Stimulated activated CD4-positive, alpha-beta T cell treated with anti-CD3 and anti-CD28 coated beads, Interleukin-12 subunit alpha, Interleukin-12 subunit beta, amount 100 ng/mL, for 48 hours (primary cell): ENCODE data around the gene WDR33.
"Not testable (repeated sequence)": the region's sequence is repeated elsewhere in the genome, so short reads cannot be mapped to it uniquely, and the experiment has no call there.

Experiments
- DNase-seq, 3 donors: peaks; one replicate each; pipeline ENCODE4 v3.0.0-alpha.2; 2020; ENCODE audit warnings: low read depth in 2 of 3, low spot score in 1 of 3

Gene WDR33

DNA sequence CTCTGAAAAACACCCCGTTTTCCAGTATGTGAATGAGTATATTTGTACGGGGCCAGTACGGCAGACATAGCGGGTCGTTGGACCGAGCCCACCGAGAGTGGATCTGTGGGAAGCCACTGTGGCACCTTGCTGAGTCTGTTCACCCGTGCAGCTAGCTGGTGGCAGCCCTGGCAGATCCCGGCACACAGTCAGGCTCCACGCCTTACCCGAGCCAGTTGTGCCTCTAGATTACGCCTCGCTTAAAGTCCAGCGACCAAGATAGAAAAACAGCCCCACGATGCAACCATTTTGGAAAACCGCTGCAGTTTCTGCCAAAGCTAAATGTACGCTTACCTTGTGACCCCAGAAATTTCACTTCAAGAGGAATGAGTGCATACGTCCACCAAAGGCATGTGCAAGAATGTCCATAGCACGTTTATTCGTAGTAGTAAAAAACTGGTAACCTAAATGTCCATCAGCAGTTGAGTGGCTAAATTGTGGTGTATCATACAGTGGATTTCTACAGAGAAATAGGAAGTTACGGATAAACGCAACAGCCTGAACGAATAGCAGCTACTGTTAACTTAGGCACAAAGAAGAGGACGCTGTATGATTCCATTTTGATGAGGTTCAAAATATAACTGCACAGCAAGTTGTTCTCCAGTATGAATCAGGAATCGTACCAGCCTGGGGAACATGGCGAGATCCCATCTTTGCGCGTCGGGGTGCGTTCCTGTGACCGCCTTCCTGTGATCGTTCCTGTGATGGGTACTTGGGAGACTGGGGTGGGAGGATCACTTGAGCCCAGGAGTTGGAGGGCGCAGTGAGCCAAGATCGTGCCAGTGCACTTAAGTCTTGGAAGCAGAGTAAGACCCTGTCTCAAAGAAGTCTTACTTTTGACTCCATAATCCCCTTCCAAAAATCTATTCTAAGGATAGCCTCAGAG lies 688 bp upstream of the WDR33 start:
- no peak for DNase-seq

DNA sequence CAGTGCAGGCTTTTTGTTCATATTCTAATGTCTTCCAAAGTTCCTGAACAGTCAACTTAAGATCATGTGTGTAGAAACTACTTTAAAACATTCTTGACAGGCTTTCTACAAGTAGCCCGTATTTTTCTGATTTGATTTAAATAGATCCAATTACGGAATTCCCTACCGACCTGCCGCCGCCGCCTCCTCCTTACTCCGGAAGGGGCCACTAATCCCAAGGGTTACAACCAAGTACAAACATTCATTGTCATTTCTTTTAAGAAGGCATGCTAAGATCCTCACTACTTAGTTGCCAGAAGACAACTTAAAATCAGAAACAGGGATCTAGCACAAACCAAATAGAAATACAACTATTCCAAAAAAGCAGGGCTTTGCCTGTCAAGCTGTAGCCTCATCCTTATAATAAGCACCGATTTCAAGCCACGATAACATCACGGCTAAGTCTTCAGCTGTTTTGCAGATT lies 784 bp downstream of the WDR33 start:
- no peak for DNase-seq

DNA sequence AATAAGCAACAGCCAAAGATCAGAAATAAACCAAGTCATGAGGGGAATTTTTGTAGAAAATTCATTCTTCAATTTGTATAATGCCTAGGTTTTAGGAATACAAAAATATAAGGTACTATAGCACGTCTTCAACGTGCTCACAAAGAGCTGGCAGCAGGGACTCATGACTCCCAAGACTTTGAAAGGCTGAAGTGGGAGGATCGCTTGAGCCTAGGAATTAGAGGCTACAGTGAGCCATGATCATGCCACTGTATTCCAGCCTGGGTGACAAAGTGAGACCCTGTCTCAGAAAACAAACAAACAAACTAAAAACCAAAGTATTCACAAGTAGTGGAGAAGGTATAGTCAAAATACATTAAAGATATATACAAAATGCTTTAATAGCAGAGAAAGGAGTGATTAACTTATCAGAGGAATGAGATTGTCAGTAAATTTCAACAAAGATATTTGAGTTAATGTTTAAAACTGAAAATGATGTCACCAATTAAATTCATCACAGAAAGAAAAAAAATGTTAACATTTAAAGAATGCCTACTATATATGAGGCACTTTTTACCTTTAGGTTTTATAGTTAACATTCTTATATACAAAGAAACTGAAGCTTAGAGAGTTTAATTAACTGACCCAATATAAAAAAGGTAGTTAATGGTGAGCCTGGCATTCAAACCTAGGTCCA lies 3.2 kb downstream of the WDR33 start:
- DNase-seq: no peak

DNA sequence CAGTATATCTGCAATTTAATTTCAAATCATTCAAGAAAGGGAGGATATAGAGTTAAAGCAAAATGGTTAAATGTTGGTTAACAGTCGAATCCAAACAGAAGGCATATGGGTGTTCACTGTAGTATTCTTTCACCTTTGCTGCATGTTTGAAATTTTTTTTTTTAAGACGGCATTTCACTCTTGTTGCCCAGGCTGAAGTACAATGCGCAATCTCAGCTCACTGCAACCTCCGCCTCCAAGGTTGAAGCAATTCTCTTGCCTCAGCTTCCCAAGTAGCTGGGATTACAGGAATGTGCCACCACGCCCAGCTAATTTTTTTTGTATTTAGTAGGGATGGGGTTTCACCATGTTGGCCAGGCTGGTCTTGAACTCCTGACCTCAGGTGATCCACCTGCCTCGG lies 4.1 kb downstream of the WDR33 start:
- DNase-seq: not testable (repeated sequence)

DNA sequence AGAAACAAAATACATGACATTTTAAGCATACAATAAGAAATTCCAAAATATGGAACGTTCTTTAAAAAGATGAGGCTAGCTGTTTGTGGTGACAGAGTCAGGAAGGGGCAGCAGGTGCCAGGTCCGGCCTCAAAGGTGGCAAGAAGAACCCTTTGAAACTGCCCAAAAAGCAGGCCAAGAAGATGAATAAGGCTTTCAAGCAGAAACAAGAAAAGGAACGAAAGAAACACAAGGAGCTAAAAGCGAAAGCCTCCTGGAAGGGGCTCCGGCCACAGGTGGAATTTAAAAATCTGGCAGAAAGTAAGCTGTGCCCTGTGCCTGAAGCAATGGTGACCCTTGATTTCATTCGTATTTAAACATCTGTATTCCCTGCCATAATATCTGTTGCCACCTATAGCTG lies 5.5 kb downstream of the WDR33 start:
- DNase-seq: no peak

DNA sequence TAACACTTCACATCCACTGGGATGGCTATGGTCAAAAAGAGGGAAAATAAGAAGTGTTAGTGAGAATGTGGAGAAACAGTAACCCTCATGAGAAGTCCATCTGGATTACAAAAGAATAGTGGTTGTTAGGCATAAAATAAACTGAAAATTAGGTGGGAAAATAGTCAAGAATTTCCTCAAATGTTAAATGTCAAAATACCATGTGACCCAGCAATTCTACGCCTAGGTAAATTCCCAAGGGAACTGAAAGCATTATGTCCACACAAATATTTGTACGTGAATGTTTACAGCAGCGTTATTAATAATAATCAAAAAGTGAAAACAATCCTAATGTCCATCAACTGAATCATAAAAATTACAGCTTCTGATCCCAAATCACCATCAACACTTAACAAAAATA lies 11.0 kb downstream of the WDR33 start:
- DNase-seq: no peak

DNA sequence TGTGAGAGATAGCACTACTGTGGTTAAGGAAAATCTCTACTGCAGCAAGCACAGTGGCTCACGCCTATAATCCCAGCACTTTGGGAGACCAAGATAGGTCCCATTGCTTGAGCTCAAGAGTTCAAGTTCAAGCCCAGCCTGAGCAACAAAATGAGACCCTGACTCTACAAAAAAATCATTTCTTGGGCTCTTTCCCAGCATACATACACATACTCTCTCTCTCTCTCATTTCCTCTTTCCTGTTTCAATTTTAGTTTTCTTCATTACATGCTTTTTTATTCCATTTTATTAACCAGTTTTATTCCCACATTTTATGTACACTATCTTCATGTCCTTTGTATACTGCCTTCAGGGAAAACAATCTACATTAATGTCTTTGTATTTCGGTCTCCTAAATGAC lies 14.6 kb downstream of the WDR33 start:
- no peak for DNase-seq

DNA sequence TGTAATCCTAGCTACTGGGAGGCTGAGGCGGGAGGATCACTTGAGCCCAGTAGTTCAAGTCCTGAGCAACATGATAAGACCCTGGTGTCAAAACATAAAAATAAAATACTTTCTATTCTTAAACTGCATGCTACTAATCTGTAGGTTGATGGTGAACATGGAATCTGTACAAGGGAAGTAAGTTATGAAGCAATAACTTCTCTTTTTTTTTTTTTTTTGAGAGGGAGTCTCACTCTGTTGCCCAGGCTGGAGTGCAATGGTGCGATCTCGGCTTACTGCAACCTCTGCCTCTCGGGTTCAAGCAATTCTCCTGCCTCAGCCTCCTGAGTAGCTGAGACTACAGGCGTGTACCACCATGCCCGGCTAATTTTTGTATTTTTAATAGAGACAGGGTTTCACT lies 16.1 kb downstream of the WDR33 start:
- DNase-seq: not testable (repeated sequence)

DNA sequence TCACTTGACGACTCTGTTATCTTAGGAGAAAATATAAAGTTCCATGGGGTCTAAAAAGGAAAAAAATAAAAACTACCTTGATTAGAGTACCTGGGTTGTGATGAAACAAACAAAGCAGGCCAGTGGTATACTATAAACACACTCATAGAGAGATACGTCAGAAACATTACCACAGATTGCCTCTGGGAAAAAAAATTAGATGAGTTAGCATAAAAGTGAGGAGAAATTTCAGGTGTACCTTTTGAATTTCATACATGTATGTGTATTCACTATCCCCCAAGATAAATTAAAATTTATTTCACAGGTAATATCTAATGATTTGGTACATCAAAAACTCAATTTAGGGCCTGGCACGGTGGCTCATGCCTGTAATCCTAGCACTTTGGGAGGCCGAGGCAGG lies 18.2 kb downstream of the WDR33 start:
- no peak for DNase-seq

DNA sequence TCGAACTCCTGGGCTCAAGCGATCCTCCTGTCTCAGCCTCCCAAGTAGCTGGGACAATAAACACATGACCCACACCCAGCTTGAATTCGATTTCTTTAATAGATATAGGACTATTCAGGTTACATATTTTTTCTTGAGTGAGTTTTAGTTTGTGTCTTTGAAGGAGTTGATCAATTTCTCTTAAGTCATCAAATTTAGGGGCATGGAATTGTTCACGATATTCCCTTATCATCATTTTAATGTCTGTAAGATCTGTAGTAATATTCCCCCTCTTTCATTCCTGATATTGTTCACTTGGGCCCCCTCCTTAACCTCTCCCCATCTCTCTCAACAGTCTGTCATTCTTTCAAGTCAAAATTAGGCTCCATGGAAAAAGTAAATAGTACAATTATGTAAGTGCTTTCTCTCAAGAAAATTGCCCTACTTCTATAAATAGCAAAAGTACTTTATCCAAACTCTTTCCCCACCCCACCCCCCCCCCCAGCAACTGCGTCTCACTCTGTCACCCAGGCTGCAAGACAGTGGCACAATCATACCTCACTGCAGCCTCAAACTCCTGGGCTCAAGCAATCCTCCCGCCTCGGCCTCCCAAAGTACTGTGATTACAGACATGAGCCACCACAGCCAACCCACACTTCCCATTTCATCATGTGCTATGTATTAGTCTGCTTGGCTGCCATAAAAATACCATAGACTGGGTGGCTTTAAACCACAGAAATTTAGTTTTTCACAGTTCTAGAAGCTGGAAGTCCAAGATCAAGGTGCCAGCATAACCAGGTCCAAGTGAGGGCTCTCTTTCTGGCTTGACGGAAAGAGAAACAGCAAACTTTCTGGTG lies 20.1 kb downstream of the WDR33 start:
- DNase-seq: peak in 2 of 3 donors; percentile 8

DNA sequence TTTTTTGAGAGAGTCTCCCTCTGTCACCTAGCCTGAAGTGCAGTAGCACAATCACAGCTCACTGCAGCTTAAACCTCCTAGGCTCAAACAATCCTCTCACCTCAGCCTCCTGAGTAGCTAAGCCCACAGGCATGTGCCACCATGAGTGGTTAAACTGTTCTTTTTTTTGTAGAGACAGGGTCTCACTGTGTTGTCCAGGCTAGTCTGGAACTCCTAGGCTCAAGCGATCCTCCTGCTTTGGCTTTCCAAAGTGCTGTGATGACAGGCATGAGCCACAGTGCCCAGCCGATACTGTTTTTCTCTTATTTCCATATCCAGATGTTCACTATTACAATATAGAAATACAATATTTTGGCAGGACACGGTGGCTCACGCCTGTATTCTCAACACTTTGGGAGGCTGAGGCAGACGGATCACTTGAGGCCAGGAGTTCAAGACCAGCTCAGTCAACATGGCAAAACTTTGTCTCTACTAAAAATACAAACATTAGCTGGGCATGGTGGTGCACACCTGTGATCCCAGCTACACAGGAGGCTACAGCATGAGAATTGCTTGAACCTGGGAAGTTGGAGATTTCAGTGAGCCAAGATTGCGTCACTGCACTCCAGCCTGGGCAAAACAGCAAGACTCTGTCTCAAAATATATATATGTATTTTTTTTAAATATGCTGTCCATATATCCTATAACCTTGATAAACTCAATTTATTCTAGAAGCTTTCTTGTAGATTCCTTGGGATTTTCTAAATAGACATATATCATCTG lies 24.7 kb downstream of the WDR33 start:
- no peak for DNase-seq

DNA sequence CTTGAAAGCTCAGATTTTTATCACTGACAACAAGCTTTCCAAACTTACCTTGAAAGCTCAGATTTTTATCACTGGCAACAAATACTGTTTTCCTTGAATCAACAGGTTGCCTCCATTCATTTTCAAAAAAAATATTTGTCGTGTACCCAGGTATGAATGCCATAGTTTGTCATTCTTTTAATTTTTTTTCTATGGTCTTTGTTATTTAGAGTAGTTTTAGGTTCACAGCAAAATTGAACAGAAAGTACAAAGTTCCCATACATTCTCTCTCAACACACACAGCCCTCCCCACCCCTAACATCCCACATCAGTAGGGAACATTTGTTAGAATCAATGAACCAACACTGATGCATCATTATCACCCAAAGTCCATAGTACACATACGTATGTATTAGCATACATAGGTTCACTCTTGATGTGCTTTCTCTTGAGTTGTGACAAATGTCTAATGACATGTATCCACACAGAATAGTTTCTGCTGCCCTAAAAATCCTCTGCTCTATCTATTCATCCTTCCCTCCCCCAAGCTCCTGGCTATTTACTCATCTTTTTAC lies 25.9 kb downstream of the WDR33 start:
- DNase-seq: no peak

DNA sequence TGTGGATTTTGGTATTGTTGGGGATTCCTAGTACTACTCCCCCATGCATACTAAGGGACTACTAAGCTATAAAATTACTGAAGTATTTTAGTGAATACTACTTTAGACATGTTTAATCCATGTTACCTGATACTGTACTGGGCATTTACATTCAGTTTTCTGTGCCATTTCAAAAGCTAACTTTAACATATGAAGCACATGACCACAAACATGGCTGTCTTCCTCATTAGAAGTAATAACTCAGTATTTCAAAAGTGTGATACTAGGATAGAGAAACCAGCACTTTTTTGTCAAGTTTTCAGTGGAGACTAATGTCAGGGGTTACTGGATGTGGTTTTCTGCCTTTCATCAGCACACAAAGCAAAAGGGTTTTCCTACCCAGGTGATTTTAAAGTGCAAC lies 27.9 kb downstream of the WDR33 start:
- DNase-seq: no peak

DNA sequence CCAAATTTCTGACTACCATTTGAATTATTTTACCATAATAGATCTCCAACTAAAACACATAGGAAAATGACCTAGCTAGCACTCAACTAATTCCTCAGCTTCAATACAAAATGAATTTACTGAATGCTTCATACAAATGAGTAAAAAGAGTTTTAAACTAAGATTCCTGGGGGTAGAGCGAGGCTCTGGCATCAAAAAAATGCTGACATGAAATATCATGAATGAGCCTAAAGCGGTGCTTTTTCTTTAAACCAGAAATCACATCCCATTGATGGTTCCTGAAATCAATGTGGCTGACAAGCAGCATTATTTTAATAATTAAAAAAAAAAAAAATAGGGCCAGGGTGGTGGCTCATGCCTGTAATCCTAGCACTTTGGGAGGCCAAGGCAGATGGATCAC lies 32.1 kb downstream of the WDR33 start:
- DNase-seq: no peak

DNA sequence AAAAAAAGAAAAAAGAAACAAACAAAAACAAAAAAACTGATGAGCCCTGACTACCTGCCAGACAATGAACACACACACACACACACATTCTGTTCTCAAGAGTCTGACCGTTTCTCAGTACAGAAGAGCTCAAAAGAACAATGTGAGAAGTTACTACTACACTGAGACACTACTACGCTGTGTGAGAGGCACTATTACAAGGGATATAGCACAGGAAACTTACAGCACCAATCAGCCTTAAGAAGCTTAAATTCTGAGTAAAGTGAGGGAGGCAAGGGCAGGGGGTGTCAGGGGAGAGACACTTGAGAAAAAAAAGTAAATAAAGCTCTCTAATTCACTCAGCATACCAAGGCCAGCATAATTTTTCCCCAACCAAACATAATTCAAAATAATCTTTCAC lies 32.5 kb downstream of the WDR33 start:
- DNase-seq: no peak

DNA sequence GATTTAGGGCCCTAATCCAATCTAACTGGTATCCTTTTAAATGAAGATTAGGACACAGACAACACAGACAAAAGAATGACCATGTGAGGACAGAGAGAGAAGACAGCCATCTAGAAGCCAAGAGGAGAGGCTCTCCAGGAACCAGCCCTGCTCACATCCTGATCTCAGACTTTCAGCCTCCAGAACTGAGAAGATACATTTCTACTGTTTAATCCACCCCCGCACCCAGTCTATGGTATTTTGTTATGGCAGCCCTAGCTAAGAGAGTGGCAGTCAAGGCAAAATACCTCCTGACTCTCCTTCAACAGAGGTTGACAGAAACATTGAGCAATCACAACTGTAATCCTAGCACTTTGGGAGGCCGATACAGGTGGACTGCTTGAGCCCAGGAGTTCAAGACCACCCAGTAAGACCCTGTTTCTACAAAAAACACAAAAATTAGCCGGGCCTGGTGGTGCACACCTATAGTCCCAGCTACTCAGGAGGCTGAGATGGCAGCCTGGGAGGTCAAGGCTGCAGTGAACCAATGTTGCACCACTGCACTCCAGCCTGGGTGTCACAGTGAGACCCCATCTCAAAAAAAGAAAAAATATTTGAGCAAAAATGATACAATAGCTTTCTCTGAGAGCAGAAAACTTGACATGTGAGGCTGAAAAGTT lies 34.7 kb downstream of the WDR33 start:
- no peak for DNase-seq

DNA sequence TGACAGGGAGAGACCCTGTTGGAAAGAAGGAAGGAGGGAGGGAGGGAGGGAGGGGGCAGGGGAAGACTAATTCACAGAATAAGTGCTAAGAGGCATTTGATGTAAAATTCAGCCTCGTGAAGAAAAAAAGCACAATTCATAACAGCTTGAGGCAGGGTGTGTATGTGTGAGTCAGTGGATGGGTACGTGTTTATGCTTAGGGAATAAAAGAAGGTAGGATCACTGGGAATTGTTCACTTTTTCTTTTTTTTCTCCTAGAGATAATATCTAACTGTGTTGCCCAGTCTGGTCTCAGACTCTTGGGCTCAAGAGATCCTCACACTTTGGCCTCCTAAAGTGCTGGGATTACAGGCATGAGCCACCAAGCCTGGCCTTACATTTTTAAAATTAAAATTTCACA lies 39.2 kb downstream of the WDR33 start:
- DNase-seq: no peak

DNA sequence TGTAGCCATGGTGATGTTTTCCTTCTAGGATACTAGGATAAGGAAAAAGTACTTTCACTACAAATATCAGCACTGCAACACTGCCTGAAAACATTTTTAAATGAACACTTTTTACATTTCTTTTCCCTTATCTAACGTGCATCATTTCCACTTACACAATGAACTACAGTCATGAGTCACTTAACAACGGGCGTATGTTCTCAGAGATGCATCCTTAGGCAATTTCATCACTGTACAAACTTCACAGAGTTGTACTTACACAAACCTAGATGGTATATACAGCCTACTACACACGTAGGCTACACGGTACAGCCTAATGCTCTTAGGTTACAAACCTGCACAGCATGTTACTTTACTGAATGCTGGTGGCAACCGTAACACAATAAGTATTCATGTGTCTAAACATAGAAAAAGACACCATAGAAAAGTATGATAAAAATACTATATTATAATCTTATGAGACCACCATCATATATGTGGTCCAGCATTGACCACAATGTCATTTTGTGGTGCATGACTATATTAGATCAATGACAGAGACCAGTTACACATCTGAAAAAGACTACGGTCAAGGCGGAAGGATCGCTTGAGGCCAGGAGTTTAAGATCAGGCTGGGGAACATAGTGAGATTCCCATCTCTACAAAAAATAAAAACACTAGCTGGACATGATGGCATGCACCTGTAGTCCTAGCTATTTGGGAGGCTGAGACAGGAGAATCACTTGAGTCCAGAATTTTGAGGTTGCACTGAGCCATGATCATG lies 39.8 kb downstream of the WDR33 start:
- no peak for DNase-seq

DNA sequence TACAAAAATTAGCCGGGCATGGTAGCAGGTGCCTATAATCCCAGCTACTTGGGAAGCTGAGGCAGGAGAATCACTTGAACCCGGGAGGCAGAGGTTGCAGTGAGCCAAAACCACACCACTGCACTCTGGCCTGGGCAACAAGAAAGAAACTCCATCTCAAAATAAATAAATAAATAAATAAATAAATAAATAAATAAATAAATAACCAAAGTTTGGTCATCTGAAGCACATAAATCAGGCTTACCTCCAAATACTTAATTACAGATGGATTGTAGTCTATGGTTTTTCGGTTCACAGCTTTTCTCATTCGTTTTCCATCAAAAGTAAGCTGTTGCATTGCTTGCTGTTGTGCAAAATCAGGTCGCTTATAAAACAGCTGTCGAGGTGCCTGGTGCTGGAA lies 40.4 kb downstream of the WDR33 start:
- DNase-seq: not testable (repeated sequence)
